Spinal cord (tissue), 10 donors: Measurements from ENCODE around the gene PKHD1. TPM values are rescaled to one million over a fixed set of nuclear protein-coding genes. Genes with fewer than 3 reads are reported as not detected.
A peak's percentile ranks its signal among the peaks of the same experiment; 100 is the strongest.

Source experiments
- DNase-seq, 6 donors: peaks; one replicate each; pipeline versions ENCODE4 v3.0.0 to v3.0.0-alpha.2; 2013 to 2015; ENCODE audit warnings: low spot score in 6 of 6, low read depth in 4 of 6
- H3K27ac ChIP-seq: one replicate; pipeline ENCODE4 v1.5.1; 2013; ENCODE audit warnings: low read depth, low read length, control low read depth
- H3K27me3 ChIP-seq: one replicate; pipeline ENCODE4 v1.6.1; 2013; ENCODE audit warnings: low read length; ENCODE audit not compliant: control insufficient read depth, insufficient read depth
- H3K36me3 ChIP-seq: one replicate; pipeline ENCODE4 v1.6.1; 2013; ENCODE audit warnings: low read length; ENCODE audit not compliant: control insufficient read depth, insufficient read depth
- H3K4me1 ChIP-seq: one replicate; pipeline ENCODE4 v1.6.1; 2013; ENCODE audit warnings: low read length; ENCODE audit not compliant: control insufficient read depth, insufficient read depth
- H3K4me3 ChIP-seq: one replicate; pipeline ENCODE4 v1.5.1; 2013; ENCODE audit warnings: low read depth, low read length, control low read depth
- H3K9me3 ChIP-seq: one replicate; pipeline ENCODE4 v1.6.1; 2013; ENCODE audit warnings: low read length; ENCODE audit not compliant: control insufficient read depth, insufficient read depth
- WGBS: methylation state at CpG from one replicate; pipeline ENCODE4 v1.1.5; 2013; ENCODE audit warnings: missing lambda C conversion rate; ENCODE audit not compliant: insufficient coverage; 5-methylcytosine and 5-hydroxymethylcytosine counted together
- polyA plus RNA-seq, 2 donors: library from polyadenylated mRNA; unstranded; fragments of 120-200 nt; gene quantifications; one replicate each; pipeline ENCODE4 v1.2.1, GENCODE V29; 2013; ENCODE audit not compliant: insufficient read length in 2 of 2
- total RNA-seq, 2 donors: library from RNA; depleted of rRNA in 1 of 2; stranded (reverse); fragments of 120-200 nt in 1 of 2; fragments of >200 nt in 1 of 2; gene quantifications; one replicate each; pipeline versions ENCODE4 v1.2.3 to v1.2.4, GENCODE V29; 2013 to 2014
- donor health status: healthy.

Gene PKHD1
- total and polyA plus RNA-seq, 4 donors: 0.10 to 0.20 (median 0.13) TPM

DNA sequence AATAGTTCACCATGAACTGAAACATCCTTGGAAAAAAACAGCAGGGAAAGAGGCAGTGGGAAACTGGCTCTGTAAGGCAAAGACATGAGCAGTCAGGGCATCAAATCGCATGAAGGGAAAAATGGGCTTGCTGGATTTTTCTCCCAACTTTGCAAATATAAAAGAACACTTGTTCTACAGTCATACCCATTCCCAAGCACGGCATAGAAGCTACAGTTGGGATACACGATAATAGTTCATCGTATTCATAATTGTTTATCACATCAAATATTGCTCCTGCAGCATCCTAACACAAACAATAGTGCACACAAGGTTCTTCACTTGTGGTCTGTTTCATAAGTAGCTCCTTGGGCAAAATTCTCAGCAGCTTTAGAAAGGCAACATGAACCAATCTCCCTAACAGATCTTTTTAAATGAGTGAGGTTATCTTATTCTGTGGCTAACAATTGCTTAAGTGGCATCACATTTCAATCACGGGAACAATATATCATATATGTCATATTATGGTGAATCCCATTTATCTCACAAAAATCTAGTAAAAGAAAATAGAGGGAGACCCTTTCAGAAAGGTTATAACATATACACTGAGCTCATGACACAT is 243.9 kb downstream of the PKHD1 start:
- WGBS: 69% methylated on average over 4 of the region's 5 CpGs
- no peaks in the 10 kb centered on the region for H3K36me3 ChIP-seq
- H3K4me3 ChIP-seq: no peak overlapping the region
- peak overlapping the region; percentile 69 for H3K27ac ChIP-seq
- H3K9me3 ChIP-seq: no peaks in the 10 kb centered on the region
- DNase-seq: no peak
- H3K27me3 ChIP-seq: no peaks in the 10 kb centered on the region
- H3K4me1 ChIP-seq: peaks cover 19% of the 10 kb centered on the region

DNA sequence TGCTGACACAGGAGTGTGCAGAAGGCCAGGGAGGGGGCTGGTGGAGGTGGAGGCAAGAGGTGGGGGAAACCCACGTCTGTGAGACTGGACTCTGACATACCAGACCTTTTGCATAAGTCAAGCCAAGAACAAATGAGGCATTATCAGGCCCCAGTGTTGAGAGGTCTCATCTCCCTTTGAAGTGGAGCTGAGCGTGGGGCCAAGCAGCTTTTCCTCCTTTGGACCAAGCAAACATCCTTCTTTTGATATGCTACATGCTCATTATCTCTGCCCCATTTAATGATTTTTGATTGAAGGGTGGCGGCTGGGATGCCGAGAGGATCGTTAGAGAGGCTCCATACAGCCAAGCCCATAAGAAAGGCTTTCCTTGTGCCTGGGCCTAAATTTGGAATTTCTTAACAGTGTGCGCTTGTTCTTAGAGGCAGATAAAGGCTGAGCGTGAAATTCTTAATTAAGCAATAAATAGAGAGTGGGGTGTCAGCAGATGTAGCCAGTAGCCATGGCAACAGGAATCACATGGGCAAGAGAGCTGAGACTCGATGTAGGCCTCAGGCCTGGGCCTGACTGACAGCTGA is 244.5 kb downstream of the PKHD1 start:
- no peaks in the 10 kb centered on the region for H3K36me3 ChIP-seq
- no peak overlapping the region for H3K4me3 ChIP-seq
- no peaks in the 10 kb centered on the region for H3K9me3 ChIP-seq
- no peaks in the 10 kb centered on the region for H3K27me3 ChIP-seq
- peak overlapping the region; percentile 69 for H3K27ac ChIP-seq
- peak; percentile 46 to 96 (median 74) for DNase-seq
- 25% methylated on average over 6 of the region's 8 CpGs for WGBS
- H3K4me1 ChIP-seq: peaks cover 19% of the 10 kb centered on the region

DNA sequence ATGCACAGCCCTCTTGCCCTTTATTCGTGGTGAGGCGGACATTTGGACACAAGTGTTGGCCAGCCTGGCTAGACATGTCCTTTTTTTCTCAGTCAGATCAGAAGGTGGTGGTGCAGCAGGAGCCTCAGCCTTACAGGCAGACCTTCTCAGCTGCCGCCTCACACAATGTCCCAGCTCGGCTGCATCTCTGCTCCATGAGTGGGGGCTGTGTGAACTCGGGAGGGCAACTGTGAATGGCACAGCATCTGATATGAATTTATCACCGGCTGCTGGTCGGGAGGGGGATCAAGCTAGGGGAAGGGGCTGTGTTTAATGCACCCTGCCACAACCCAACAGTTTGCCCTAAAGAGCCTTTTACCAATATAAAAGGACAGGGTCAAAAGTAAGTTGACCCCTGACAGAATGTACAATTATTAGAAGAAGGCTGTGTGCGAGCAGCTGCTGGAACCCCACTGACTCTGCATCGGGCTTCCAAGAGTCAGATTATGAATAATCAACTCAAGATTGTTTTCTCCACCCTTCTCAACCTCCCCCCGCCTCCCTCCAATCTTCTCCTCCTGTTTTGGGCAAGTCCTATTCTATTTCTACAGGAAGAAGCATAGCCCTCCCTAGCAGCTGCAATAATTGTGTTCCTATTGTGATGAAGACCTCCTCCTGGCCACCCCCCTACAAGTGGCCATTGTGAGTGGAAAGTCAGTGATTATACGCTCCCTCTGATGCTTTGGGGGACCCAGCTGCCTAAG is 245.2 kb downstream of the PKHD1 start:
- Histone ChIP-seq H3K9me3 (no peaks in the 10 kb centered on the region), H3K27ac (peak overlapping the region; percentile 69), H3K36me3 (no peaks in the 10 kb centered on the region), H3K4me3 (no peak overlapping the region), H3K4me1 (peaks cover 19% of the 10 kb centered on the region), H3K27me3 (no peaks in the 10 kb centered on the region)
- peak in 2 of 6 donors; percentile 30 to 43 for DNase-seq
- WGBS: 44% methylated on average over 8 of the region's 11 CpGs

DNA sequence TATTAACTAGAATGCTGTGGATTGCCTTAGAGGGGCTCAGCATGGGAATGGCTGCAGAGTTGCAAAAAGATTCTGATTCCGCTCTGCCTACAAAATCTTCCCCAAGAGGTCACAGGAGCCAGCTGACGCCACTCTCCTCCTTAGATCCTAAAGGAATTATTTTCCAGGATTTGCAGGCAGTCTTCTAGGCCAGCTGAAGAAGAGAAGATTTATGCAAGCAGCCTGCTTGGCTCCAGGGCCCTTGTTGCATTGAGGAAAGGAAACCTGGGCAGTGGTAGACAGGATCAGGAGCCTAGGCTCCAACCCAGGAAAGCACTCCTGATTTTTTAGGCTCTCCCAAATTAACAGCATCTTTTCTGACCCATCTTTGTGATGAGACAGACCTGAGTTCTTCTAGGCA is 245.8 kb downstream of the PKHD1 start:
- DNase-seq: peak in 3 of 6 donors; percentile 12 to 41 (median 40)
- H3K27ac ChIP-seq: peak overlapping the region; percentile 69

DNA sequence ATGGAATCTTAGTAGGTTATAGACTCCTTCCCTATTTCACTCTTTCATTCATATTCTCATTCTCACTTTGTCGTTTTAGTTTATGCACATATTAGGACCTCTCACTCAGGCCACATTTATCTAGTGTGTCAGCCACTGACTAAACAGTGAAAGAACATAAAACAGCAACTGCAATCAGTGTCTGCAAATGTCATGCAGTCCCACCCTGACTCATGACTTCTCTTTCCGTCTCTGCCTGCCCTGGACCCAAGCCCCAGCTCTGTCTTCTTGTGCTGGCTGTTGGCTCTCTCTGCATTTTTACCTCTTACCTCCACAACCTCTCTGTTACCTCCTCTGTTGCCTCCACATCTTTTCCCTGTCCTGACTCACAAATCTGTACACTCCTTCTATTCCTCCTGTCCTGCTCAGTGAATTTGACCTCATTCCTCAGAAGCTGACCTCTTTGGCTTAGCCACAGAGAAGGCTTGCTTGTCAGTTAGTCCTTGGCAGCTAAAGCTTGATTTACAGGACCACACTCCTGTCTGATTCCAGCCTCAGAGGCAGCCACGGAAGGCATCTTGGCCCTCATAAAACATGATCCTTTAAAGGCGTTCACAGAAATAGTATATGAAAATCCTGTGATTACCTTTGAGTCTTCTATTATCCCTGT is 247.6 kb downstream of the PKHD1 start:
- H3K9me3 ChIP-seq: no peaks in the 10 kb centered on the region
- no peak overlapping the region for H3K27ac ChIP-seq
- DNase-seq: no peak
- 69% methylated on average over 2 of the region's 4 CpGs for WGBS
- H3K36me3 ChIP-seq: no peaks in the 10 kb centered on the region
- H3K4me1 ChIP-seq: peaks cover 19% of the 10 kb centered on the region
- H3K27me3 ChIP-seq: no peaks in the 10 kb centered on the region
- H3K4me3 ChIP-seq: no peak overlapping the region

More for the DNA sequence above, 245.8 kb downstream of the PKHD1 start:
- no CpG with 5 or more reads among the region's 2 CpGs for WGBS
- no peaks in the 10 kb centered on the region for H3K9me3 ChIP-seq
- H3K4me1 ChIP-seq: peaks cover 19% of the 10 kb centered on the region
- H3K4me3 ChIP-seq: no peak overlapping the region
- H3K27me3 ChIP-seq: no peaks in the 10 kb centered on the region
- no peaks in the 10 kb centered on the region for H3K36me3 ChIP-seq

DNA sequence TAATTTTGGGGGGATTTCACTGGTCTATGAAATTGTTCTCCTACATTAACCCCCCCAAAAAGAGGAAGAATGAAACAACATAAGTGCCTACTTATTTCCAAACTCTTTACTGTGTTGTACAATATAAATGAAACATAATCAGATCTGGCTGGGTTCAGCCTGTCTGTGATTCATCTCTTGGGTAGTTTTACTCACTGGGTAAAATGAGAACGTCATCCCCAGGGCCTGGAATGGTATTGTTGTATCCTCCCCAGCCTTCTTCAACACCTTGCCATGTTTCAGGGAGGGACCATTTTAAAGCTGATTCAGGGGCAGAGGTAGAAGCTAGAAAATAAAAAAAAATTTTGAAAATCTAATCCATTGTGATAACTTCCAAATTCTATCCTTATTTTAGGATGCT is 256.7 kb downstream of the PKHD1 start:
- no peak for DNase-seq
- Histone ChIP-seq H3K36me3 (no peaks in the 10 kb centered on the region), H3K4me3 (no peak overlapping the region), H3K9me3 (no peaks in the 10 kb centered on the region), H3K27me3 (peaks cover 4% of the 10 kb centered on the region), H3K27ac (no peak overlapping the region), H3K4me1 (no peaks in the 10 kb centered on the region)
- no CpG with 5 or more reads among the region's 1 CpG for WGBS

DNA sequence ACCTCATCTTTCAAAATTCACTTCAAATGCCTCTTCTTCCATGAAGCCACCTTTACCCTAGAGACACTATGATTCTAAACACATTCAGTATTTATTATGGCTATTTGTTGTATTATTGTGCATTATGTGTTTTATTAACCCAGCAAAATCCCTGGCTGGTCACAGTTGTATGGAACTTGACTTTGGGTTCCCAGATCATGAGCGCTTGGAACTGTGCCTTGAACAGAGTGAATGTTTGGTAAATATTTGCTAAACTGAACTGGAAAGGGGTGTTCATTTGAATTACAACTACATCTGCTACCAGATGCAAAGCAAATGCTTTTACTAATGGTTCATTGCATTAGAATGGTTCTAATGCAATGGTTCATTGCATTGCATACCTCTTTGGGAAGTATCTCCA is 259.8 kb downstream of the PKHD1 start:
- Histone ChIP-seq H3K36me3 (no peaks in the 10 kb centered on the region), H3K27me3 (peaks cover 2% of the 10 kb centered on the region), H3K9me3 (no peaks in the 10 kb centered on the region), H3K4me1 (no peaks in the 10 kb centered on the region), H3K4me3 (no peak overlapping the region), H3K27ac (no peak overlapping the region)
- WGBS: no CpG with 5 or more reads among the region's 1 CpG
- no peak for DNase-seq

DNA sequence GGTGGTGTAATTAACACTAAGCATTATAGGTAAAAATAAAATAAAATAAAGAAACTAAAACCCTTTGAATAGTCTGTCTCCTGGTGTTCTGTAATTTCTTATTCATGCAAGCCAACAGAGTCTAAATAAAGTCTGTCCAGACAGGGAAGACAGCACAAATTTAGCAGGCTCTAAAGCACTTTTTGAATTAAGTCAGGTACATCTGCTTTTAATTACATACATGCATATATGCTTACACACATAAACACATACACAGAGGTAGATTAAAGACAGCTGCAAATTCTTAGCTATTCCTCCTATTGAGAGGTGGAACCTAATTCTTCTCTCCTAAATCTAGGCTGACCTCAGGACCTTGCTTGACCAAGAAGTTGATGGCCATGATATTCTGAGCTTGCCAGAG is 262.5 kb downstream of the PKHD1 start:
- no peaks in the 10 kb centered on the region for H3K36me3 ChIP-seq
- no peaks in the 10 kb centered on the region for H3K9me3 ChIP-seq
- H3K27me3 ChIP-seq: no peaks in the 10 kb centered on the region
- no peak overlapping the region for H3K27ac ChIP-seq
- no peak for DNase-seq
- H3K4me1 ChIP-seq: no peaks in the 10 kb centered on the region
- no peak overlapping the region for H3K4me3 ChIP-seq

DNA sequence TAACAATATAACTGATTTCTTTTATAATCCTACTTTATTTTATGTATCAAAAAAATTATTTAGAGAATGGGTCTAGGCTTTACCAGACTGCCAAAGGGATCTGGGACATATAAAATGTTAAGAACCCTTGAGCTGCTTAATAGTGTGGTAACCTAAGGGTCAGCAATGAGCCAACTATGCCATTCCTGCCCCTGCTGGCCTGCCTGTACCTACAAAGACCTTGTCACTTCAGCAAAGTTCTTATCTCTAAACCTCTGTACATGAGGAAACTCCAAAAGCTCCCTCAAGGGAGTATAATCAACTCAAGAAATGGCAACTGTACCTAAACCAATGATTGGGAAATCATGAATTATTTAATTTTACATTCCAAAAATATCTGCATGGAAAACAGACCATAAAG is 266.9 kb downstream of the PKHD1 start:
- Histone ChIP-seq H3K9me3 (no peaks in the 10 kb centered on the region), H3K27ac (no peak overlapping the region), H3K36me3 (no peaks in the 10 kb centered on the region), H3K27me3 (no peaks in the 10 kb centered on the region), H3K4me3 (no peak overlapping the region), H3K4me1 (no peaks in the 10 kb centered on the region)
- no peak for DNase-seq
